Measurements from ENCODE around the gene SGMS2.

DNA sequence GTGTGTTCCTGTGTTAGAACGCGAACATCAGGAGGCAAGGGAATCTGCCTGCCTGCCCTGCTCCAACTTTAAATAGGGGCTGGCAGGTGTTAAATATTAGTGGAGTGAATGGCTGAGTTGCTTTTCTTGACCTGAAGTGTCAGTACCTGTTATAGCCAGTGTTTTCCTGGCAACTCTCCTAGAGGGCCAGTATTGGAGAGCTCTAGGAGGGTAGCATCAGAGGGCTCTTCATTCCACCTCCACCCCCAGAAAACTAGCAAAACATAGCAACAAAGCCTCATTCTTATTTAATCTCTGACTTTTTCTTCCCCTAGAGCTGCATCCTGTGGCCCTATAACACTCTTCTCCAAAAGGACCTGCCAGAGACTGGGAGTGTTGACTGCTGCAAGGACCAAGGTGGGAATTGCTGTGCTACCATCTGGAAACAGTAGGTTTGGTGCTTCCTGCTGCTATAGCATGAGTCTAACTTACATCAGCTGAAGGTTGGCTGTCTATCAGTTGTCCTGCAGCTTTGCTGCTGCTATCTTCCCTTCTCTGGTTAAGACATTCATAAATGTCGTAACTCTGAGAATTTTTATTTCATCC lies 33.5 kb downstream of the SGMS2 start:
- TF ChIP-seq CTCF (IDR thresholded peaks at IDR 0.05) (no peak), POLR2AphosphoS5 (IDR thresholded peaks at IDR 0.05) (no peak)
